Endodermal cell (in vitro differentiated cells): Measurements from ENCODE around the gene PIF1. TPM values are rescaled to one million over a fixed set of nuclear protein-coding genes. Genes with fewer than 3 reads are reported as not detected.

Experiments
- DNase-seq: peaks from one replicate; pipeline ENCODE4 v3.0.0-alpha.2; 2017
- H3K27ac ChIP-seq: 2 replicates; pipeline ENCODE4 v1.5.1; 2013; ENCODE audit warnings: mild to moderate bottlenecking, low read depth, low read length, moderate library complexity
- H3K27me3 ChIP-seq: 2 replicates; pipeline ENCODE4 v1.6.1; 2013; ENCODE audit warnings: mild to moderate bottlenecking, low read length, moderate library complexity; ENCODE audit not compliant: insufficient read depth, control insufficient read depth, poor library complexity, severe bottlenecking
- H3K36me3 ChIP-seq: 2 replicates; pipeline ENCODE4 v1.7.0; 2013; ENCODE audit warnings: mild to moderate bottlenecking, low read length, moderate library complexity; ENCODE audit not compliant: control insufficient read depth, insufficient read depth
- H3K4me1 ChIP-seq: one replicate; pipeline ENCODE4 v1.7.0; 2013; ENCODE audit warnings: low read length; ENCODE audit not compliant: control insufficient read depth, insufficient read depth
- H3K4me3 ChIP-seq: 2 replicates; pipeline ENCODE4 v1.5.1; 2013; ENCODE audit warnings: mild to moderate bottlenecking, low read length, moderate library complexity
- H3K9ac ChIP-seq: 2 replicates; pipeline ENCODE4 v1.6.1; 2013; ENCODE audit warnings: mild to moderate bottlenecking, low read length, moderate library complexity; ENCODE audit not compliant: poor library complexity, severe bottlenecking; ENCODE audit errors: extremely low read depth
- H3K9me3 ChIP-seq: 2 replicates; pipeline ENCODE4 v1.6.1; 2013; ENCODE audit warnings: mild to moderate bottlenecking, low read length, moderate library complexity; ENCODE audit not compliant: control insufficient read depth
- H3K27ac Mint-ChIP-seq: 2 replicates; pipeline ENCODE4 v1.8.0; 2020; ENCODE audit warnings: mixed read lengths
- H3K27me3 Mint-ChIP-seq: 2 replicates; pipeline ENCODE4 v1.8.0; 2021; ENCODE audit warnings: mild to moderate bottlenecking, mixed read lengths; ENCODE audit not compliant: insufficient read depth
- H3K36me3 Mint-ChIP-seq: 2 replicates; pipeline ENCODE4 v1.8.0; 2020; ENCODE audit warnings: low read depth, mixed read lengths
- H3K4me1 Mint-ChIP-seq: 2 replicates; pipeline ENCODE4 v1.8.0; 2020; ENCODE audit warnings: mixed read lengths
- H3K4me3 Mint-ChIP-seq: 2 replicates; pipeline ENCODE4 v1.8.0; 2020; ENCODE audit warnings: mild to moderate bottlenecking, moderate library complexity, mixed read lengths
- H3K9me3 Mint-ChIP-seq: 2 replicates; pipeline ENCODE4 v1.8.0; 2020; ENCODE audit warnings: mild to moderate bottlenecking, mixed read lengths
- CTCF ChIP-seq: fragments of 200-600 bp; sonication (generic); conservative IDR thresholded peaks from 2 replicates; pipeline ENCODE4 v1.5.0; 2021; ENCODE audit warnings: antibody characterized with exemption, mild to moderate bottlenecking
- WGBS, 2 experiments: methylation state at CpG; one replicate each; pipeline versions ENCODE4 v1.1.5 to v1.1.7; 2013; ENCODE audit warnings: missing lambda C conversion rate in 2 of 2, mixed read lengths in 1 of 2; ENCODE audit not compliant: insufficient coverage in 1 of 2, insufficient read length in 1 of 2; 5-methylcytosine and 5-hydroxymethylcytosine counted together
- total RNA-seq, 2 donors: library from RNA; stranded (reverse); fragmentation: NEBNext Ultra II Directional in 1 of 2; extraction: Animal tissue kit (Norgen Biotek cat#: 25700) in 1 of 2; gene quantifications; 2 replicates in 1 of 2; 3 replicates in 1 of 2; pipeline ENCODE4 v1.2.1, GENCODE V29; 2021

PIF1 gene
- total RNA-seq, 2 donors from 2014 or later = 60.7 to 64.6 TPM

GRCh38 chr15:64773606-64774005, 51.8 kb downstream of the PIF1 start:
- H3K9me3 Mint-ChIP-seq = no peaks in the 10 kb centered on the region
- WGBS, 2 experiments = 44 to 100% methylated on average over 1 to 2 of the region's 2 CpGs
- H3K4me3 ChIP-seq = peak overlapping the region; percentile 96
- no peak overlapping the region for H3K27ac ChIP-seq
- H3K27me3 ChIP-seq = no peaks in the 10 kb centered on the region
- H3K4me1 ChIP-seq = peaks cover 12% of the 10 kb centered on the region
- H3K27me3 Mint-ChIP-seq = no peaks in the 10 kb centered on the region
- H3K27ac Mint-ChIP-seq = peak overlapping the region; percentile 94
- H3K9me3 ChIP-seq = no peaks in the 10 kb centered on the region
- H3K4me3 Mint-ChIP-seq = peak overlapping the region; percentile 96
- peak overlapping the region; percentile 82 for H3K9ac ChIP-seq
- peak; percentile 57 for DNase-seq
- H3K36me3 Mint-ChIP-seq = no peaks in the 10 kb centered on the region
- peaks cover 30% of the 10 kb centered on the region for H3K4me1 Mint-ChIP-seq
- TF ChIP-seq CTCF = no peak
- H3K36me3 ChIP-seq = no peaks in the 10 kb centered on the region

- no peak overlapping the region for H3K27ac ChIP-seq
- Mint-ChIP-seq H3K9me3 (no peaks in the 10 kb centered on the region), H3K27ac (no peak overlapping the region), H3K4me1 (peaks cover 27% of the 10 kb centered on the region), H3K36me3 (peaks cover 2% of the 10 kb centered on the region), H3K27me3 (no peaks in the 10 kb centered on the region), H3K4me3 (peak overlapping the region; percentile 96)
- WGBS, 2 experiments = 76 to 82% methylated on average over 6 of the region's 6 CpGs
- no peaks in the 10 kb centered on the region for H3K36me3 ChIP-seq
- H3K4me1 ChIP-seq = peaks cover 12% of the 10 kb centered on the region
- no peaks in the 10 kb centered on the region for H3K27me3 ChIP-seq
- TF ChIP-seq CTCF = no peak
- no peak overlapping the region for H3K9ac ChIP-seq
- peak overlapping the region; percentile 96 for H3K4me3 ChIP-seq
- H3K9me3 ChIP-seq = no peaks in the 10 kb centered on the region
- peak; percentile 65 for DNase-seq
Observed at GRCh38 chr15:64772964-64773363, 52.5 kb downstream of the PIF1 start.

GRCh38 chr15:64772488-64772887, 53.0 kb downstream of the PIF1 start:
- Histone ChIP-seq H3K9me3 (no peaks in the 10 kb centered on the region), H3K36me3 (no peaks in the 10 kb centered on the region), H3K4me1 (peaks cover 12% of the 10 kb centered on the region), H3K4me3 (peak overlapping the region; percentile 96), H3K27me3 (no peaks in the 10 kb centered on the region), H3K9ac (no peak overlapping the region), H3K27ac (no peak overlapping the region)
- H3K27ac Mint-ChIP-seq = peak overlapping the region; percentile 14
- H3K4me1 Mint-ChIP-seq = peaks cover 27% of the 10 kb centered on the region
- WGBS, 2 experiments = 42 to 46% methylated on average over 2 to 3 of the region's 3 CpGs
- H3K9me3 Mint-ChIP-seq = no peaks in the 10 kb centered on the region
- peaks cover 7% of the 10 kb centered on the region for H3K36me3 Mint-ChIP-seq
- peak overlapping the region; percentile 96 for H3K4me3 Mint-ChIP-seq
- no peak for TF ChIP-seq CTCF
- DNase-seq = peak; percentile 67
- H3K27me3 Mint-ChIP-seq = no peaks in the 10 kb centered on the region
